Activated T-cell treated with anti-CD3 and anti-CD28 coated beads, Interleukin-2, amount 50 U/mL, for 24 hours (primary cell): ENCODE measurements around the gene SNX21.
A peak's percentile ranks its signal among the peaks of the same experiment; 100 is the strongest.
"Not testable (repeated sequence)": the region's sequence is repeated elsewhere in the genome, so short reads cannot be mapped to it uniquely, and the experiment has no call there.

Source experiments
- DNase-seq: peaks from one replicate; pipeline ENCODE4 v3.0.0-alpha.2; 2020
- H3K27ac Mint-ChIP-seq: 2 replicates; pipeline ENCODE4 v1.8.0; 2020; ENCODE audit warnings: mild to moderate bottlenecking, mixed read lengths
- H3K27me3 Mint-ChIP-seq: 2 replicates; pipeline ENCODE4 v1.8.0; 2020; ENCODE audit warnings: mixed read lengths
- H3K36me3 Mint-ChIP-seq: 2 replicates; pipeline ENCODE4 v1.8.0; 2020; ENCODE audit warnings: low read depth, mixed read lengths
- H3K4me1 Mint-ChIP-seq: 2 replicates; pipeline ENCODE4 v1.8.0; 2020; ENCODE audit warnings: low read depth, mixed read lengths
- H3K4me3 Mint-ChIP-seq: 2 replicates; pipeline ENCODE4 v1.8.0; 2020; ENCODE audit warnings: mild to moderate bottlenecking, moderate library complexity, mixed read lengths
- H3K9me3 Mint-ChIP-seq: 2 replicates; pipeline ENCODE4 v1.8.0; 2020; ENCODE audit warnings: mixed read lengths

SNX21 gene

DNA sequence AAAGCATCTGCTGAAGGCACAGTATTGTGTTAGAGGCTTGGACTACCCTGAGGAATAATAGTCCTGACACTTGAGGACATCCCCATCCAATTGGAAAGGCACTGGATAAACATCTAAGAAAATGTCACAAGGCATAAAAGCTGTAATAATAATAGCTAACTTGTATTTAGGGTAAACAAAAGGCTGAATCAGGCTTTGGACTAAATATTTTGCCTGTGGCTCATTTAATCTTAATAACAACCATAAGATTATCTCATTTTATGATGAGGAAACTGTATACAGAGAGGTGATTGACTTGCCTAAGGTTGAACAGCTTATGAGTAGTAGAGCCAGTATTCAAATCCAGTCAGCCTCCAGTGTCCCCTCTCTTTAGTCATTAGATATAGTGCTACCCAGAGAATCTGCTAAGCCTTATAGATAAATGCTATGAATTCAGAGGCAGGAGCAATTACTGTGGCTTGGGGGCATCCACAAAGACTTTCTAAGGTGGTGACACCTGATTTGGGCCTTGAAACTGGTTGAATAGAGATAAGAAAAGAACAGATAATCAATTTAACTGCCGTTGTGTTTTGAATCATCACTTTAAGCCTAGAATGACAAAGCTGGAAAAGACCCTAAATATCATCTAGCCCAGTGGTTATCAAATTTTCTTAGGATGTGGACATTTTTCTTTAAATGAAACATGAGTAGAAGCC, 40.0 kb downstream of the SNX21 start:
- Mint-ChIP-seq H3K4me1 (no peaks in the 10 kb centered on the region), H3K27ac (no peak overlapping the region), H3K27me3 (no peaks in the 10 kb centered on the region), H3K9me3 (no peaks in the 10 kb centered on the region), H3K36me3 (peaks cover 19% of the 10 kb centered on the region), H3K4me3 (no peak overlapping the region)
- DNase-seq, result no peak

GRCh38 chr20:45874104-45874481, 40.5 kb downstream of the SNX21 start:
- DNase-seq, H3K4me1 Mint-ChIP-seq, H3K4me3 Mint-ChIP-seq, H3K9me3 Mint-ChIP-seq, H3K27ac Mint-ChIP-seq, H3K27me3 Mint-ChIP-seq: not testable (repeated sequence)
- peaks cover 19% of the 10 kb centered on the region for H3K36me3 Mint-ChIP-seq

DNA sequence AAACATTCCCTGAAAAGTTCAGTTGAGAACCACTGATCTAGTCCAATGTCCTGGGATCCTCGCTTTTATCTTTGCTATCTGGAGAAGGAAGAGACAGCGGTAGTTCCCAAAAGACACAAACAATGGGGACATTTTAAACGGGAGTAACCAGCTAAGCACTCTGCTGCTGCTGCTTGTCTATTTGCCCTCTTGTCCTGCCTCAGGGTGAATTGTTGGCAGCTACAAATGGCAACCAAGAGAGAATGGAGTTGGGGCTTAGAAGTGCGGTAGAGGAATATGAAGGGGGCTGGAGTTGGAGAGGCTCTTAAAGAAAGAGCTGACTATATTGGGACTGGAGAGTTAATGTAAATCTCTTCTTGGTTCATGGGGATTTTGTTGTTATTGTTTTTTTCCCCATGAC, 41.0 kb downstream of the SNX21 start:
- no peak overlapping the region for H3K27ac Mint-ChIP-seq
- H3K36me3 Mint-ChIP-seq, result peaks cover 19% of the 10 kb centered on the region
- no peaks in the 10 kb centered on the region for H3K9me3 Mint-ChIP-seq
- no peak overlapping the region for H3K4me3 Mint-ChIP-seq
- DNase-seq, result no peak
- H3K4me1 Mint-ChIP-seq, result no peaks in the 10 kb centered on the region
- H3K27me3 Mint-ChIP-seq, result no peaks in the 10 kb centered on the region

DNA sequence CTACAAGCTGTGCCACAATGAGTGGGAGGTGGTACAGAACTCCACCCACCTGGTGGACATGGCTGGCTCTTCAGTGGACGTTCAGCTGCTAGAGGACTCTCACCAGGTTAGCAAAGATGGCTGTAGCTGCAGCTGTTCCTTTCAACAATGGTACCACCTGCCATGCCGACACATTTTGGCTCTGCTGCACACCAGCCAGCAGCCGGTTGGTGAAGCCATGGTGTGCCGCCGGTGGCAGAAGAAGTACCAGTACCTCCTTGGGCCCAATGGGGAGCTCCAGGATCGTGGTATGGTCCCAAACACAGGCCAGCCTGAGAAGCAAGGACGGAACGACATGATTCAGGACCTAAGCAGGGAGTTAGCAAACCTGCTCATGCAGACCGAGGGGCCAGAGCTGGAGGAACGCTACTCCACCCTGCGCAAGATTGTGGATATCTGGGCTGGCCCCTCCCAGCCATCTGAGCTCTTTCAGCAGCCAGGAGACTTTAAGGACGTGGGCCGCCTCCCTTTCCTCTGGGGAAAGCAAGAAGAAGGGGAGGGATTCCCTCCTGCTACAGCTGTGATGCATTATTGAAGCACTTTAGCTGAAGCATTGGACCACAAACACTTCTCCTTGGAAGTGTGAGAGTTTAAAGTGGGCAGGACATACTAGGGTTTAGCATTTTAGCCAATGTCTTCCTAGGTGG, 44.6 kb downstream of the SNX21 start:
- no peak for DNase-seq
- no peak overlapping the region for H3K27ac Mint-ChIP-seq

GRCh38 chr20:45880988-45881788, 47.6 kb downstream of the SNX21 start, which contains the start of gene ZSWIM1:
TSS of gene ZSWIM1 (plus strand) at chr20:45881227. CDS start at chr20:45882593, 1,366 bp downstream.
- Mint-ChIP-seq H3K36me3 (peaks cover 52% of the 10 kb centered on the region), H3K27me3 (no peaks in the 10 kb centered on the region), H3K4me3 (peak within 1 kb of the TSS; percentile 95), H3K27ac (peak within 1 kb of the TSS; percentile 98), H3K4me1 (peaks cover 48% of the 10 kb centered on the region), H3K9me3 (no peaks in the 10 kb centered on the region)
- peak; percentile 98 for DNase-seq

More for the DNA sequence above, 44.6 kb downstream of the SNX21 start:
- Mint-ChIP-seq H3K27me3 (no peaks in the 10 kb centered on the region), H3K4me1 (peaks cover 22% of the 10 kb centered on the region), H3K4me3 (no peak overlapping the region), H3K36me3 (peaks cover 36% of the 10 kb centered on the region), H3K9me3 (no peaks in the 10 kb centered on the region)

GRCh38 chr20:45882469-45883099, 49.0 kb downstream of the SNX21 start:
- peaks cover 48% of the 10 kb centered on the region for H3K36me3 Mint-ChIP-seq
- H3K4me3 Mint-ChIP-seq, result peak overlapping the region; percentile 57
- no peaks in the 10 kb centered on the region for H3K27me3 Mint-ChIP-seq
- H3K4me1 Mint-ChIP-seq, result peaks cover 54% of the 10 kb centered on the region
- H3K27ac Mint-ChIP-seq, result peak overlapping the region; percentile 65
- DNase-seq, result no peak
- H3K9me3 Mint-ChIP-seq, result no peaks in the 10 kb centered on the region

DNA sequence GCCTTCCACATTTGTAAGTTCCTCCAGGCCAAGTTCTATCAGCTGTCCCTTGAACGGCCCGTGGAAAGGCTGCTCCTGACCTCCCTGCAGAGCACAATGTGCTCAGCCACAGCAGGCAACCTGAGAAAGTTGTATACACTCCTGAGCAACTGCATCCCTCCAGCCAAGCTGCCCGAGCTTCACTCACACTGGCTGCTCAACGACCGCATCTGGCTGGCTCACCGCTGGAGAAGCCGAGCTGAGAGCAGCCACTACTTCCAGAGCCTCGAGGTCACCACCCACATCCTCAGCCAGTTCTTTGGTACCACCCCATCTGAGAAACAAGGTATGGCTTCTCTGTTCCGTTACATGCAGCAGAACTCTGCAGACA, 49.5 kb downstream of the SNX21 start:
- Mint-ChIP-seq H3K9me3 (no peaks in the 10 kb centered on the region), H3K4me1 (peaks cover 56% of the 10 kb centered on the region), H3K27ac (peak overlapping the region; percentile 56), H3K36me3 (peaks cover 44% of the 10 kb centered on the region), H3K4me3 (no peak overlapping the region), H3K27me3 (no peaks in the 10 kb centered on the region)
- no peak for DNase-seq

- no peak overlapping the region for H3K4me3 Mint-ChIP-seq
Measured at GRCh38 chr20:45886590-45887345, 53.2 kb downstream of the SNX21 start.

DNA sequence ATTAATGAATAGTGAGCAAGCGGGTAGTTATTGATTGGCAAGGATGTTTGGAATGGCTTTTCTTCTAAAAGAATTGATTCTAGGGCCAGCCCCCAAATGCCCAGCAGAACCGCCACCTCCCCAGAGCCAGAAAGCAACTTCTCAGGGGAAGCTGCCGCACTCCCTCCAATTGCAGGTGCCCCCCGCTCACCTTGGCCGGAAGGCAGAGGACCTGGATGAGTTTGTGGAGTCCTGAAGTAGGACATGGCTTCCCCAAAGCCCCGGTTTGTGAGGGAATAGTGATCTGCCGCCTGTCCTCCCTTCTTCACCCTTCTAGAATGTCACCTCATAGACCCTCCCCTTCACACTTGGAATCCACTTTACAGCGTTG, 53.7 kb downstream of the SNX21 start, which contains the start of gene SPATA25:
Gene SPATA25, minus strand, starts transcription at position 277 of the 370 bp plus-strand sequence. Its CDS starts 32 bp downstream, at position 245.
- Mint-ChIP-seq H3K9me3 (no peaks in the 10 kb centered on the region), H3K4me1 (peaks cover 62% of the 10 kb centered on the region), H3K27me3 (no peaks in the 10 kb centered on the region), H3K4me3 (no peak within 1 kb of the TSS), H3K36me3 (peaks cover 47% of the 10 kb centered on the region), H3K27ac (peak within 1 kb of the TSS; percentile 71)
- no peak for DNase-seq

More at GRCh38 chr20:45886590-45887345, 53.2 kb downstream of the SNX21 start:
- Mint-ChIP-seq H3K36me3 (peaks cover 48% of the 10 kb centered on the region), H3K4me1 (peaks cover 63% of the 10 kb centered on the region), H3K27ac (peak overlapping the region; percentile 71), H3K9me3 (no peaks in the 10 kb centered on the region), H3K27me3 (no peaks in the 10 kb centered on the region)
- no peak for DNase-seq

DNA sequence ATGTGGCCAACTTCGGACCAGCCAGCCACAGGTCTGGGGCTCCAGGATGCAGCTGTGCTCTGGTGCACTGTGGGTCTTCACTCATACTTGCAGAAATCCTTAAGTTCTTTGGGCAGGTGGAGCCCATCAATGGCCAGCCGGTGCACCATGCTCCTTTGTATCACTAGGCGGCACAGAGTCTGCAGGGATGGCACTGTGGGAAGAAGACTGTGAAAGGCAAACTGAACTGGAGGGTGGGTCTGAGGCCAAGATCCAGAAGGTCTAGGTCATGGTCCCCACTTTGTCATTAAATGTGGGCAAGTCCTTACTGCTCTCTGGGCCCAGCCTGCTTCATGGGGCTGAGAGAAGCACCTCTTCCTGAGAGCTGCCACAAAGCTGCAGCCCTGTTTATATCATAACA, 55.1 kb downstream of the SNX21 start:
- Mint-ChIP-seq H3K27ac (no peak overlapping the region), H3K4me1 (peaks cover 62% of the 10 kb centered on the region), H3K4me3 (no peak overlapping the region), H3K36me3 (peaks cover 47% of the 10 kb centered on the region), H3K27me3 (no peaks in the 10 kb centered on the region), H3K9me3 (no peaks in the 10 kb centered on the region)
- DNase-seq, result no peak

DNA sequence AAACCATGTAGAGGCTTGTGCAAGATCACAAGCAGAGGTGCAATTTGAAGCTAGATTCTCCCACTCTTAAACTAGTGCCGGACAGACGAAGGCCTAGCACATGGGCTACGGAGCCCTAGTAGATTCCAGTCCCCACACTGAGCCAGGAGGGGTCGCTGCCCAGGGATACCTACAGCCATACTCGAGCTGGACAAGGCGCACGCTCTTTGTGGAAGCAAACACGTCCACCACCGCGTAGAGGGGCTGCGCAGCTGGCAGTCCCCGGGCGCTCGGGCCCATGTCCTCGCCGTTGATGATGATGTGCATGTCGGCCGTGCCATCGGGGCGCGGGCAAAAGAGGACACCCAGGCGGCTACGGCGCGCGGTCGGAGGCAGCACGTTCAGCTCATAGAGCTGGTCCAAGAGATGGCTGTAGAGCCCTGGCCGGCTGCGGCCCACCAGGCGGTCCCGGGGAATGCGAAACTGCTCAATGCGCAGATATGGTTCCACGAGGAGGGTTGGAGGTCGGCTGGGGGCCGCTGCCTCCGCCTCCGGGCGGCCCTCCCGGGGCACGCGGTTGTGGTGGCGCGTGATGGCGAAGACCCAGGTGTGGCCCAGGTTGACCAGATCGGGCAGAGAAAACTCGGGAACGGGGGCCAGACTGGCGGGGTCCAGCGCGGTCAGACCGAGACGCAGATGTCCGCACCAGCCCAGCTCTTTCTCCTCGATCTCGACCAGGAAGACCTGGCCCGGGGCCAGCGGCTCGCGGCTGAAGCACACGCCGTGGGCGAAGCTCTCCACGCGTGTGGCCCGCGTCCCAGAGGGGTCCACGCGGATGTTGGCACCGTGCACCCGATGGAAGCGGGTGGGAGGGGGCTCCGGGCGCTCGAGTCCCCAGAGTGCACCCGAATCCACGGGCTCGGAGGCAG, 56.7 kb downstream of the SNX21 start:
- peak overlapping the region; percentile 95 for H3K27ac Mint-ChIP-seq
- no peaks in the 10 kb centered on the region for H3K9me3 Mint-ChIP-seq
- no peaks in the 10 kb centered on the region for H3K27me3 Mint-ChIP-seq
- peaks cover 51% of the 10 kb centered on the region for H3K4me1 Mint-ChIP-seq
- H3K36me3 Mint-ChIP-seq, result peaks cover 52% of the 10 kb centered on the region
- H3K4me3 Mint-ChIP-seq, result peak overlapping the region; percentile 87
- peak; percentile 70 for DNase-seq

DNA sequence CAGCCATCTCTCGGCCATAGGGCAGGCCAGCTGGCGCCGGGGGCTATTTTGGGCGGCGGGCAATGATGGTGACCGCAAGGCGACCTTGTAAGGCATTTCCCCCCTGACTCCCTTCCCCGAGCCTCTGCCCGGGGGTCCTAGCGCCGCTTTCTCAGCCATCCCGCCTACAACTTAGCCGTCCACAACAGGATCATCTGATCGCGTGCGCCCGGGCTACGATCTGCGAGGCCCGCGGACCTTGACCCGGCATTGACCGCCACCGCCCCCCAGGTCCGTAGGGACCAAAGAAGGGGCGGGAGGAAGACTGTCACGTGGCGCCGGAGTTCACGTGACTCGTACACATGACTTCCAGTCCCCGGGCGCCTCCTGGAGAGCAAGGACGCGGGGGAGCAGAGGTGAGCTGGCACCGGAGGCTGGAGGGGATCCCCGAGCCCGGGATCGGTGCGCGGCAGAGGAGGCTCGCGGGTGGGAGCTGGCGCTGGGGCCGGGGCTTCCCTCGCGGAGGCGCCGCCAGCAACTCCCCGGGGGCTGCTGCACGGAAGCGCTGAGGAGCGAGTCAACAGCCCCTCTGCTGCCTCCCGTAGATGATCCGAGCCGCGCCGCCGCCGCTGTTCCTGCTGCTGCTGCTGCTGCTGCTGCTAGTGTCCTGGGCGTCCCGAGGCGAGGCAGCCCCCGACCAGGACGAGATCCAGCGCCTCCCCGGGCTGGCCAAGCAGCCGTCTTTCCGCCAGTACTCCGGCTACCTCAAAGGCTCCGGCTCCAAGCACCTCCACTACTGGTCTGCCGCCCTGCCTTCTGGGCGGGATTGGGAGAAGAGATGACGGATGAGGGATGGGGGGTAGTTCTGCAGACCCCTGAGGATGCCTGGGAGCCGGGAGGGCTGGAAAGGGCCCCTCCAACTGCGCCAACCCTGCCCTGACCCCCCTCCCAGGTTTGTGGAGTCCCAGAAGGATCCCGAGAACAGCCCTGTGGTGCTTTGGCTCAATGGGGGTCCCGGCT, 57.7 kb downstream of the SNX21 start, which contains the start of the genes CTSA and NEURL2:
Gene CTSA, plus strand, starts transcription at position 351 of the 999 bp plus-strand sequence. Its CDS starts 234 bp downstream, at position 585.
Gene NEURL2, minus strand, starts transcription at position 224 of the 999 bp plus-strand sequence. Its CDS starts 217 bp downstream, at position 7.
- Mint-ChIP-seq H3K9me3 (no peaks in the 10 kb centered on the region), H3K27me3 (no peaks in the 10 kb centered on the region), H3K36me3 (peaks cover 59% of the 10 kb centered on the region), H3K27ac (peak within 1 kb of the TSS; percentile 95), H3K4me1 (peaks cover 44% of the 10 kb centered on the region), H3K4me3 (peak within 1 kb of the TSS; percentile 87)
- peak; percentile 91 for DNase-seq
